ENCODE results near the gene PDE6D. TPM values are rescaled to one million over a fixed set of nuclear protein-coding genes. Genes with fewer than 3 reads are reported as not detected.

PDE6D gene
- total and polyA plus RNA-seq, 2 of the 13 experiments (the other 11 are each of a cell fraction or from before 2014, with no cell fraction given): 14.1 to 23.2 TPM

DNA sequence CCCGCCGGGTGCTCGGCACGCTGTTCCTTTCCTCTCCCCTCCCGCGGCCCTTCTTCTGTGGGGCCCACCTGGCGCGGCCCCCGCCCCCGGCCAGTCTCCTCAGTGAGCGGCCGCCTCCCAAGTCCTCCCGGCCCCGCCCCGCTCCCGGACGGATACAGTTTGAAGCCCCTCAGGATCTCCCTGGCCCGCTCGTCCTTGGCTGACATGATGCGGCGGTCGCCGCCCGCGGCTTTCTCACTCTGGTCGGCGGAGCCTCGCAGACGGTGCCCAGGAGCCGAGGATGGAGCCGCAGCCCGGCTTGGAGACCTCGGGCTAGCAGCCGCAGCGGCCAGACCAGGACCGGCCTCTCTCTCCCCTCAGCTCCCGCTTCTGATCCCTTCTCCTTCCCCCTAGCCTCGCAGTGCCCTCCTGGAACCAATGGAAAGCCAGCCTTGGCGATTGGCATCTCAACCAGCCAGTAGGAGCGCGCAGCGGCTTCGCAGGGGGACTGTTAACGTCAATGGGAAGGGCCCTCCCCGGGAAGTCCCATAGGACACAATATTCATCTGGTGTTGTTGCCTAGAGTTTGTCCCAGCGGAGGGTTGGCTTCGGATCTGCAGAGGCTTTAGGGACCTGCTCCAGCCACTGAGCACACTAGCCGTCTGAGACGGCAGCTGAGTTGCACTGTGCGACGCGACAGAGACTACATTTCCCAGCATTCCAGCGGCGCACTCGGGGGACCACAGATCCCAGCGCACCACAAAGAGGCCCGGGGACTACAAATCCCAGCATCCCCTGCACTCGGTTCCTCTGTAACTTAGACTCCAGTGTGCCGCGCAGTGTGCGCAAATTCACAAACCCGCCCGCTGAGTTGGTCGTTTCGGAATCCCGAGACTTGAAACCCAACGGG is at the start of gene PDE6D (continued):
- TF ChIP-seq ZFP82 (CRISPR knock-in tag; IDR thresholded peaks at IDR 0.05; ENCODE audit: borderline replicate concordance): 0 out of 2 replicates have a peak, but pooled peaks have one; percentile 64
- TF ChIP-seq, protein P1, sequence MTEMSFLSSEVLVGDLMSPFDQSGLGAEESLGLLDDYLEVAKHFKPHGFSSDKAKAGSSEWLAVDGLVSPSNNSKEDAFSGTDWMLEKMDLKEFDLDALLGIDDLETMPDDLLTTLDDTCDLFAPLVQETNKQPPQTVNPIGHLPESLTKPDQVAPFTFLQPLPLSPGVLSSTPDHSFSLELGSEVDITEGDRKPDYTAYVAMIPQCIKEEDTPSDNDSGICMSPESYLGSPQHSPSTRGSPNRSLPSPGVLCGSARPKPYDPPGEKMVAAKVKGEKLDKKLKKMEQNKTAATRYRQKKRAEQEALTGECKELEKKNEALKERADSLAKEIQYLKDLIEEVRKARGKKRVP (CRISPR knock-in tag; IDR thresholded peaks at IDR 0.05): peak in 1 of 2 experiments; percentile 58; a peak in 2 of 4 replicates
- TF ChIP-seq ZEB1 (IDR thresholded peaks at IDR 0.05; ENCODE audit: insufficient replicate concordance, low read depth): peak; percentile 63
- TF ChIP-seq NFATC3 (CRISPR knock-in tag; IDR thresholded peaks at IDR 0.05): peak; percentile 76; the same call in 1 of the 2 replicates
- TF ChIP-seq ZNF569 (CRISPR knock-in tag; IDR thresholded peaks at IDR 0.05; ENCODE audit: borderline replicate concordance): no peak
- TF ChIP-seq PCBP1 (IDR thresholded peaks at IDR 0.05; ENCODE audit: borderline replicate concordance, low read depth, low read length): peak; percentile 83; the same call in 1 of the 2 replicates
- peak; percentile 58; the same call in 1 of the 2 replicates for TF ChIP-seq IRF9 (CRISPR knock-in tag; IDR thresholded peaks at IDR 0.05; ENCODE audit: borderline replicate concordance)
- TF ChIP-seq ZNF530 (CRISPR knock-in tag; IDR thresholded peaks at IDR 0.05; ENCODE audit: low read depth): no peak
- 0 out of 2 replicates have a peak, but pooled peaks have one; percentile 50 for TF ChIP-seq TBP (CRISPR knock-in tag; IDR thresholded peaks at IDR 0.05)
- TF ChIP-seq, protein P2, sequence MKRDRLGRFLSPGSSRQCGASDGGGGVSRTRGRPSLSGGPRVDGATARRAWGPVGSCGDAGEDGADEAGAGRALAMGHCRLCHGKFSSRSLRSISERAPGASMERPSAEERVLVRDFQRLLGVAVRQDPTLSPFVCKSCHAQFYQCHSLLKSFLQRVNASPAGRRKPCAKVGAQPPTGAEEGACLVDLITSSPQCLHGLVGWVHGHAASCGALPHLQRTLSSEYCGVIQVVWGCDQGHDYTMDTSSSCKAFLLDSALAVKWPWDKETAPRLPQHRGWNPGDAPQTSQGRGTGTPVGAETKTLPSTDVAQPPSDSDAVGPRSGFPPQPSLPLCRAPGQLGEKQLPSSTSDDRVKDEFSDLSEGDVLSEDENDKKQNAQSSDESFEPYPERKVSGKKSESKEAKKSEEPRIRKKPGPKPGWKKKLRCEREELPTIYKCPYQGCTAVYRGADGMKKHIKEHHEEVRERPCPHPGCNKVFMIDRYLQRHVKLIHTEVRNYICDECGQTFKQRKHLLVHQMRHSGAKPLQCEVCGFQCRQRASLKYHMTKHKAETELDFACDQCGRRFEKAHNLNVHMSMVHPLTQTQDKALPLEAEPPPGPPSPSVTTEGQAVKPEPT (CRISPR knock-in tag; IDR thresholded peaks at IDR 0.05; ENCODE audit: low read depth): 0 out of 2 replicates have a peak, but pooled peaks have one; percentile 15
- no peak for TF ChIP-seq ZNF792 (CRISPR knock-in tag; IDR thresholded peaks at IDR 0.05)
- TF ChIP-seq ZNF24 (IDR thresholded peaks at IDR 0.05): no peak
- peak; percentile 72; the same call in 1 of the 2 replicates for TF ChIP-seq MXD4 (CRISPR knock-in tag; IDR thresholded peaks at IDR 0.05)
- 0 out of 2 replicates have a peak, but pooled peaks have one; percentile 40 for TF ChIP-seq ZNF850 (CRISPR knock-in tag; conservative IDR thresholded peaks at IDR 0.05)
- TF ChIP-seq ZNF747 (CRISPR knock-in tag; IDR thresholded peaks at IDR 0.05; ENCODE audit: borderline replicate concordance): 0 out of 2 replicates have a peak, but pooled peaks have one; percentile 3
- TF ChIP-seq ELF3 (CRISPR knock-in tag; IDR thresholded peaks at IDR 0.05): peak; percentile 48
- no peak; the same call in 1 of the 2 replicates for TF ChIP-seq ZNF749 (CRISPR knock-in tag; IDR thresholded peaks at IDR 0.05; ENCODE audit: borderline replicate concordance)
- peak; percentile 9; the same call in 1 of the 2 replicates for TF ChIP-seq ZNF784 (CRISPR knock-in tag; IDR thresholded peaks at IDR 0.05; ENCODE audit: borderline replicate concordance)
- no peak for TF ChIP-seq HDAC6 (IDR thresholded peaks at IDR 0.05; ENCODE audit: low read depth, low read length)
- peak; percentile 58; the same call in 1 of the 2 replicates for TF ChIP-seq NCOR1 (IDR thresholded peaks at IDR 0.05; ENCODE audit: borderline replicate concordance, low read length)
- TF ChIP-seq ZNF274 (CRISPR knock-in tag; IDR thresholded peaks at IDR 0.05): peak; percentile 65; the same call in 1 of the 2 replicates
- TF ChIP-seq ZSCAN31 (CRISPR knock-in tag; IDR thresholded peaks at IDR 0.05; ENCODE audit: low read depth): peak; percentile 91
- peak; percentile 82 for TF ChIP-seq ADNP (CRISPR knock-in tag; IDR thresholded peaks at IDR 0.05)
- TF ChIP-seq ZNF235 (CRISPR knock-in tag; IDR thresholded peaks at IDR 0.05; ENCODE audit: borderline replicate concordance): 0 out of 2 replicates have a peak, but pooled peaks have one; percentile 80
